Neural cell (in vitro differentiated cells): ENCODE measurements around the gene TEKT3. TPM values are rescaled to one million over a fixed set of nuclear protein-coding genes. Genes with fewer than 3 reads are reported as not detected.

Experiments used
- H2AFZ ChIP-seq: fragments of 200-600, 300-800 bp; sonication (generic), shearing (Covaris generic); 2 replicates; pipeline ENCODE4 v1.6.0; 2014; ENCODE audit warnings: low read depth, mild to moderate bottlenecking, antibody characterized with exemption, low read length, moderate library complexity
- H3F3A ChIP-seq: fragments of 200-600 bp; shearing (Covaris generic); 2 replicates; pipeline ENCODE4 v1.6.1; 2016; ENCODE audit warnings: mild to moderate bottlenecking, moderate library complexity, mixed read lengths, antibody characterized with exemption, low read length; ENCODE audit not compliant: insufficient read depth, poor library complexity, severe bottlenecking
- H3K27ac ChIP-seq: fragments of 200-600, 300-800 bp; sonication (generic), shearing (Covaris generic); 2 replicates; pipeline ENCODE4 v1.5.1; 2014; ENCODE audit warnings: mild to moderate bottlenecking, low read length, moderate library complexity
- H3K27me3 ChIP-seq: fragments of 300-800, 200-600 bp; sonication (generic), shearing (Covaris generic); 2 replicates; pipeline ENCODE4 v1.6.0; 2014; ENCODE audit warnings: mild to moderate bottlenecking, low read depth, low read length, moderate library complexity; ENCODE audit not compliant: insufficient read depth
- H3K36me3 ChIP-seq: fragments of 300-800, 200-600 bp; sonication (generic), shearing (Covaris generic); 2 replicates; pipeline ENCODE4 v1.5.1; 2014; ENCODE audit warnings: mild to moderate bottlenecking, antibody characterized with exemption, low read length, moderate library complexity; ENCODE audit not compliant: insufficient read depth
- H3K4me2 ChIP-seq: fragments of 300-800, 200-600 bp; sonication (generic), shearing (Covaris generic); 2 replicates; pipeline ENCODE4 v1.6.0; 2014; ENCODE audit warnings: mild to moderate bottlenecking, low read length
- H3K4me3 ChIP-seq: fragments of 300-800, 200-600 bp; sonication (generic), shearing (Covaris generic); 2 replicates; pipeline ENCODE4 v1.5.1; 2014; ENCODE audit warnings: mild to moderate bottlenecking, low read length, moderate library complexity
- H3K79me2 ChIP-seq: fragments of 200-600 bp; shearing (Covaris generic); replicated peaks from 2 replicates; pipeline ENCODE4 v1.6.0; 2014; ENCODE audit warnings: mild to moderate bottlenecking, low read length, moderate library complexity; ENCODE audit not compliant: insufficient read depth
- H3K9ac ChIP-seq: fragments of 300-800, 200-600 bp; sonication (generic), shearing (Covaris generic); 2 replicates; pipeline ENCODE4 v1.6.1; 2016; ENCODE audit warnings: mild to moderate bottlenecking, low read length, mixed read lengths
- H3K9me2 ChIP-seq: fragments of 200-600 bp; shearing (Covaris generic); 2 replicates; pipeline ENCODE4 v1.6.1; 2016; ENCODE audit warnings: mild to moderate bottlenecking, low read length, mixed read lengths; ENCODE audit not compliant: insufficient read depth
- H3K9me3 ChIP-seq: fragments of 200-600, 300-800 bp; sonication (generic), shearing (Covaris generic); 2 replicates; pipeline ENCODE4 v1.6.1; 2016; ENCODE audit warnings: mild to moderate bottlenecking, mixed run types, low read length, moderate library complexity, mixed read lengths
- H4K20me1 ChIP-seq: fragments of 200-600 bp; shearing (Covaris generic); 2 replicates; pipeline ENCODE4 v1.6.1; 2016; ENCODE audit warnings: mild to moderate bottlenecking, mixed run types; ENCODE audit not compliant: insufficient read depth
- CTCF ChIP-seq: fragments of 450-650 bp; IDR thresholded peaks from 2 replicates; pipeline ENCODE4 v1.5.1; 2014; ENCODE audit warnings: antibody characterized with exemption, mild to moderate bottlenecking, moderate library complexity; ENCODE audit not compliant: poor library complexity, severe bottlenecking
- EP300 ChIP-seq: fragments of 450-650 bp; conservative IDR thresholded peaks from 2 replicates; pipeline ENCODE4 v1.6.1; 2014; ENCODE audit warnings: antibody characterized with exemption, mild to moderate bottlenecking, moderate library complexity; ENCODE audit not compliant: poor library complexity, severe bottlenecking
- EZH2 ChIP-seq: fragments of 200-600, 300-800 bp; shearing (Covaris generic), sonication (generic); IDR thresholded peaks from 2 replicates; pipeline ENCODE4 v1.6.1; 2014; ENCODE audit warnings: antibody characterized with exemption, low read length, borderline replicate concordance, mild to moderate bottlenecking; ENCODE audit not compliant: insufficient read depth, poor library complexity, severe bottlenecking
- MXI1 ChIP-seq: fragments of 450-650 bp; conservative IDR thresholded peaks from 2 replicates; pipeline ENCODE4 v1.6.1; 2014; ENCODE audit warnings: antibody characterized with exemption, mild to moderate bottlenecking; ENCODE audit not compliant: poor library complexity, severe bottlenecking
- POLR2AphosphoS5 ChIP-seq: IDR thresholded peaks from 2 replicates; pipeline ENCODE4 v1.6.1; 2012
- RAD21 ChIP-seq: fragments of 450-650 bp; conservative IDR thresholded peaks from 2 replicates; pipeline ENCODE4 v1.6.1; 2014; ENCODE audit warnings: antibody characterized with exemption, mild to moderate bottlenecking, moderate library complexity
- REST ChIP-seq: IDR thresholded peaks from 2 replicates; pipeline ENCODE4 v1.6.1; 2012; ENCODE audit warnings: borderline replicate concordance
- SMC3 ChIP-seq: fragments of 450-650 bp; conservative IDR thresholded peaks from 2 replicates; pipeline ENCODE4 v1.6.1; 2014; ENCODE audit warnings: antibody characterized with exemption, mild to moderate bottlenecking, moderate library complexity; ENCODE audit not compliant: poor library complexity
- TAF1 ChIP-seq: IDR thresholded peaks from 2 replicates; pipeline ENCODE4 v1.6.1; 2012; ENCODE audit warnings: low read depth
- polyA plus RNA-seq: library from polyadenylated mRNA; depleted of rRNA; stranded (reverse); fragments of >200 nt; gene quantifications from 2 replicates; pipeline ENCODE4 v1.2.3, GENCODE V29; 2014

TEKT3 gene
- polyA plus RNA-seq, 1 donor from 2014 or later: 3.1 TPM

GRCh38 chr17:15308758-15309157, 32.6 kb downstream of the TEKT3 start:
- H3K79me2 ChIP-seq: no peaks in the 10 kb centered on the region
- H2AFZ ChIP-seq: no peak overlapping the region
- H3K27me3 ChIP-seq: no peaks in the 10 kb centered on the region
- no peak overlapping the region for H3K4me2 ChIP-seq
- H3K9me2 ChIP-seq: no peaks in the 10 kb centered on the region
- no peak overlapping the region for H3K27ac ChIP-seq
- no peaks in the 10 kb centered on the region for H4K20me1 ChIP-seq
- H3K9ac ChIP-seq: no peak overlapping the region
- no peaks in the 10 kb centered on the region for H3K36me3 ChIP-seq
- H3K9me3 ChIP-seq: no peaks in the 10 kb centered on the region
- no peak overlapping the region for H3K4me3 ChIP-seq
- H3F3A ChIP-seq: no peaks in the 10 kb centered on the region
- no peak for TF ChIP-seq RAD21
- TF ChIP-seq REST: no peak
- TF ChIP-seq TAF1: no peak
- TF ChIP-seq POLR2AphosphoS5: no peak
- TF ChIP-seq SMC3: no peak
- no peak for TF ChIP-seq CTCF
- TF ChIP-seq EZH2: no peak
- no peak for TF ChIP-seq EP300

GRCh38 chr17:15307710-15308111, 33.7 kb downstream of the TEKT3 start:
- Histone ChIP-seq H3K36me3 (no peaks in the 10 kb centered on the region), H3K4me2 (no peak overlapping the region), H3K9me2 (no peaks in the 10 kb centered on the region), H4K20me1 (no peaks in the 10 kb centered on the region), H3K27me3 (no peaks in the 10 kb centered on the region), H3K79me2 (no peaks in the 10 kb centered on the region), H3K4me3 (no peak overlapping the region), H3K9me3 (no peaks in the 10 kb centered on the region), H3K27ac (no peak overlapping the region), H2AFZ (no peak overlapping the region), H3F3A (no peaks in the 10 kb centered on the region), H3K9ac (no peak overlapping the region)
- TF ChIP-seq SMC3: no peak
- TF ChIP-seq RAD21: no peak
- no peak for TF ChIP-seq EZH2
- no peak for TF ChIP-seq POLR2AphosphoS5

- TF ChIP-seq CTCF (no peak), SMC3 (no peak), REST (no peak), MXI1 (no peak), TAF1 (no peak), POLR2AphosphoS5 (no peak), RAD21 (no peak), EZH2 (no peak), EP300 (no peak)
- no peaks in the 10 kb centered on the region for H3K36me3 ChIP-seq
- no peaks in the 10 kb centered on the region for H3K9me2 ChIP-seq
- H3K4me3 ChIP-seq: no peak overlapping the region
- H2AFZ ChIP-seq: no peak overlapping the region
- H3F3A ChIP-seq: no peaks in the 10 kb centered on the region
- H3K27me3 ChIP-seq: no peaks in the 10 kb centered on the region
- H3K4me2 ChIP-seq: no peak overlapping the region
- no peaks in the 10 kb centered on the region for H3K79me2 ChIP-seq
- no peak overlapping the region for H3K27ac ChIP-seq
- H3K9me3 ChIP-seq: no peaks in the 10 kb centered on the region
- H4K20me1 ChIP-seq: no peaks in the 10 kb centered on the region
- H3K9ac ChIP-seq: no peak overlapping the region
These were observed 37.5 kb downstream of the TEKT3 start for GRCh38 chr17:15303851-15304250.
